Measurements from ENCODE around the gene HSD17B11.
"Not testable (repeated sequence)": the region's sequence is repeated elsewhere in the genome, so short reads cannot be mapped to it uniquely, and the experiment has no call there.

The HSD17B11 gene

DNA sequence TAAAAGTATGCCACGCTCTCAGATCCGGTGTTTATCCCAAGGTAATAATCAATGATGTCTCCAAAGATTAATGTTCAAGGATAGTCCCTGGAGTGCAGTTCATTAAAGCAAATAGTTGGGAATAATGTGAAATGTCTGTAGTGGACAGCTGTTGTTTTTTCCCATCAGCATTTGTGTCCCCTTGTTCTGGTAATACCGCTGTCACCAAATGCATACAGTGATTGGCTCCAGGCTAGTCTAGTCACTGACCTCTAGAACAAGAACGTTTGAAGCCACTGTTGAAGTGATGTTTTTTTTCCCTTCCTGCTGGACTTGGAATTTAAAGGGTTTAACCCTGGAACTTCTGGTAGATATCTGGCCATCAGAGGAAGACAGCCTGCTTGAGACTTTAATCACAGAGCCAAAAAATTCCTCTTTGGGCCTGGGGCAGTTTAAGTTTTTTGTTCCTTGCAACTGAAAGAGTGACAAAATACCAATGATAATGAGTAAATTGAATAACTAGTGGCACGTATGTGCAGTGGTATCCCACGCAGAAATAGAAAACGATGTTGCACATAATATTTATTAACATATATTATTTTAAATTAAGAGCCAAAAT, 30.6 kb downstream of the HSD17B11 start:
- no peak for DNase-seq (ENCODE audit: low spot score)
- no peak for FAIRE-seq

DNA sequence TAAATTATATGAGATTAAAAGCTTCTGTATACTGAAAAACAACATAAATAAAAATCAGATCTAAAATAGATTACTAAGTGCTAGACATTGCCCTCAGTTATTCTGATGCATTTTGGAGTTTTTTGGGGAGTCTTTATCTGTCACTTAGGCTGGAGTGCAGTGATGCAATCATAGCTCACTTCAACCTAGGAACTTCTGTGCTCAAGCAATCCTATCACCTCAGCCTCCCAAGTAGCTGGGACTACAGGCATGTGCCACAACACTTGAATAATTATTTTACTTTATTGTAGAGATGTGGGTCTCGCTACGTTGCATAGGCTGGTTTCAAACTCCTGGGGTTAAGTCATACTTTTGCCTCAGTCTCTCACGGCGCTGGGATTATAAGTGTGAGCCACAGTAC, 31.7 kb downstream of the HSD17B11 start:
- FAIRE-seq = no peak
- no peak for DNase-seq (ENCODE audit: low spot score)

- FAIRE-seq (no peak), DNase-seq (ENCODE audit: low spot score) (no peak)
These were observed 34.0 kb downstream of the HSD17B11 start for GRCh38 chr4:87356832-87357526.

GRCh38 chr4:87354168-87355102, 36.6 kb downstream of the HSD17B11 start:
- DNase-seq (ENCODE audit: low spot score) (no peak), FAIRE-seq (no peak)

- no peak for FAIRE-seq
- DNase-seq (ENCODE audit: low spot score) = peak; percentile 10
These were observed 37.4 kb downstream of the HSD17B11 start for GRCh38 chr4:87353592-87353991.

GRCh38 chr4:87345139-87345538, 45.8 kb downstream of the HSD17B11 start:
- FAIRE-seq (no peak), DNase-seq (ENCODE audit: low spot score) (no peak)

DNA sequence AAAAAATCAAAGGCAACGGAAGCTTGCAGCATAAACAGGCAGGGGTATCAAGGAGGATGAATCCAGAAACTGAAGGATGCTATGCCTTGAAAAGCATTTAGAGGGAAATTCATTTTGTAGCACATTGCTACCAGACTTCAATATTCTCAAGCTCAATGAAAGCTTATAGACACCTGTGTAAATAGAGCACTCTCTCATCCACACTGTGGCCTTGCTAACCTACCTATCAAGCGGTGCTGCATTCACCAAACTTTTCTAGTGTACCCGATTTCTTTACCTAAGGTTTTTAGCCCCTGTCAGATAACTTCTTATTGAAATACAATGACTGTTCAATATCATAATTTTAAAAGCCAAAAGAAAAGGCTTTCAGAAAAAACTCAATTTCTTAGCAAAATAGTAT, 48.1 kb downstream of the HSD17B11 start:
- FAIRE-seq = no peak
- no peak for DNase-seq (ENCODE audit: low spot score)

GRCh38 chr4:87341954-87342635, 48.9 kb downstream of the HSD17B11 start:
- not testable (repeated sequence) for DNase-seq (ENCODE audit: low spot score)
- peak; percentile 46 for FAIRE-seq

DNA sequence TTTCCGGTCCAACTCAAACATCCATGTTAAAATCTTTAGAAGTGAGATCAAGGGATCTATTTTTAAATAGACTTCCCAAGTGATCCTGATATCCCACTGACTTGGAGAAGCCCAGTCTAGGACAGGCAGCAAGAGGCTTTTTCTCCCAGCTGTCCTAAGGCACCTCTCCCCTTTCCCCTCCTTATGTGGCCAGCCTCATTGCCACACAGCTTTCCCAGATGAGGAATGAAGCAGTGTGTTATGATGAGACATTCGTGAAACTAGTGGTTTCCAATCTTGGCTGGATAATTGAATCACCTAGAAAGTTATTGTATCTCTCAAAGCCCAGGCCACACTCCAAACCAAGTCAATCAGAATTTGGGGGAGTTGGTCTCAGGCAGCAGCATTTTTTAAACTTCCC, 51.5 kb downstream of the HSD17B11 start:
- FAIRE-seq = no peak
- DNase-seq (ENCODE audit: low spot score) = no peak

- no peak for DNase-seq (ENCODE audit: low spot score)
- FAIRE-seq = no peak
These were observed 53.6 kb downstream of the HSD17B11 start for GRCh38 chr4:87337361-87337760.

- FAIRE-seq (no peak), DNase-seq (ENCODE audit: low spot score) (no peak)
These were observed 57.7 kb downstream of the HSD17B11 start for GRCh38 chr4:87333267-87333666.

- DNase-seq (ENCODE audit: low spot score) = no peak
- no peak for FAIRE-seq
These were observed 60.2 kb downstream of the HSD17B11 start for GRCh38 chr4:87330761-87331160.

DNA sequence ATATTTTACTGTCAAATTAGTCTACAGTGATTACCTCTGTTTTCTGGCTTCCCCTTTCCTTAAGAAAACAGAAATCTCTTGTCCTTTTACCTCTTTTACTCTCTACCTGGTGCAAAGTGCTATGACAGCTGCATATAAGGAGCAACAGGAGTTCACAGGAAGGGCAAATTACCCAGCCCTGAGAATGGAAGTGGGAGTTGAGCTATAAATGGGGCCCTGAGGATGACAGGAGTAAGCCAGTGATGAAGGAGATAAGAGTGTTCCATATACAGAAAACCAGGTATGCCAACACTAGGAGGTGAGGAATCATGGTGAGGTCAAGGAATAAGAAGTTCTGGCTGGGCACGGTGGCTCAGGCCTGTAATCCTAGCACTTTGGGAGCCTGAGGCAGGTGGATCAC, 63.9 kb downstream of the HSD17B11 start:
- FAIRE-seq = no peak
- DNase-seq (ENCODE audit: low spot score) = no peak

- no peak for FAIRE-seq
- DNase-seq (ENCODE audit: low spot score) = no peak
These were observed 64.5 kb downstream of the HSD17B11 start for GRCh38 chr4:87326460-87326859.

- FAIRE-seq (no peak), DNase-seq (ENCODE audit: low spot score) (no peak)
These were observed 68.2 kb downstream of the HSD17B11 start, which contains the start of gene HSD17B13 for GRCh38 chr4:87322754-87323153. HSD17B13 (minus strand) TSS chr4:87322882; CDS start chr4:87322841, 41 bp downstream.

GRCh38 chr4:87321888-87322287, 69.1 kb downstream of the HSD17B11 start:
- no peak for FAIRE-seq

GRCh38 chr4:87317527-87317926, 73.5 kb downstream of the HSD17B11 start:
- DNase-seq (ENCODE audit: low spot score) = no peak
- FAIRE-seq = no peak

More at GRCh38 chr4:87321888-87322287, 69.1 kb downstream of the HSD17B11 start:
- DNase-seq (ENCODE audit: low spot score) = no peak

DNA sequence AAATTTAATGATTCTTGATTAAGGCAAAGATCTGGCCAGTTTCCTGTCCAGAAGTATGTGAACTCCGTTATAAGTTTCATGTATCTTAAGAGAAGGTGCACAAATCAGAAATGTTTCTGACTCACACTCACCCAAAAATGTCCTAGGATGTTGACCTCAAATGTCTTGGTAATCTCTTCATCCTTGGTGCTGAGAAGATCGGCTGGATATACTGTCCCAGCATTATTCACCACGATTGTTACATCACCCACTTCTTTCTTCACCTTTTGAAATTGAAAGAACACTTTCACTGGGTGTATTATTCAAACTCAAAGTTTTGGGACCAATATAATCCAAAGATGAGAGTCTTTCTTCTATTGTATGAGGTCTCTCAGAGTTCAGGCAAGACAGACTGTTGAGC, 74.0 kb downstream of the HSD17B11 start:
- FAIRE-seq (no peak), DNase-seq (ENCODE audit: low spot score) (no peak)

- not testable (repeated sequence) for FAIRE-seq; DNase-seq (ENCODE audit: low spot score)
These were observed 76.0 kb downstream of the HSD17B11 start for GRCh38 chr4:87315000-87315399.

DNA sequence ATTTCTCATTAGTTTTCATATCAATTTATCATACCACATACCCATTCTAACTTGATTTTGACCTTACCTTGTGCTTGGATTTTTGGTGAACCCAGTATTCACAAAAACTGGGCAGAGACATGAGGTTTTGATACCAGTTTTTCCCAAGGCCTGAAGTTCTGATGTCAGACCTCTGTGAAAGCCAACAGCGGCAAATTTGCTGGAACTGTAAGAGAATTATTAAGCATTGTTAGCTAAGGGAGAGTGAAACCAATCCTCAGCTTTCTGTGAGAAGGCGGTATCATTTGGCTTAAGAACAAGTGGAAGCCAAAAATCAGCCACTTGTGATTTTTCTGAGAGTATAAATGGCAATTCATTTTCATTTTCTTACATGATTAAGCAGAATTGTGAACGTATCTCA, 77.2 kb downstream of the HSD17B11 start:
- FAIRE-seq = no peak

DNA sequence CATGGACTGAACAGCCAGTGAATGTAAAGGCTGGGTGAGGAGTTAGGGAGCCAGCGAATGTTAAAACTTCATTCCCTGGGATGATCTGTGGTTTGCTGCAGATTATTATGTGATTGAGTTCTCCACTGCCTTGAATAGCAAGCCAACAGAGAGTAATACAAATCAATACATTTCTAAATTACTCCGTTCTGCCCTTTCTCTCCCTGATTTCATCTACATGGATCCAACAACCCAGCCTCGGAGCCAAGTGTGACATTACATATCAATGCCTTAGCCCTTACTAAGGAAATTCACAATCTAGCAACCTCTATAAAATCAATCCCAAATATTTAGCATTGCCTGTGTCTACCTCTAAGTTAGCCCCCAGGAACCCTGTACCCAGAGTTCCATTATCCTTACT, 79.3 kb downstream of the HSD17B11 start:
- FAIRE-seq (no peak), DNase-seq (ENCODE audit: low spot score) (no peak)

More for the DNA sequence above, 77.2 kb downstream of the HSD17B11 start:
- DNase-seq (ENCODE audit: low spot score) = no peak

All from RCC 7860 (cell line).